ENCODE measurements around the gene TBC1D10A. TPM values are rescaled to one million over a fixed set of nuclear protein-coding genes. Genes with fewer than 3 reads are reported as not detected.

Gene TBC1D10A
- polyA plus RNA-seq, 1 donor = 16.9 TPM

GRCh38 chr22:30275625-30276024 is 51.1 kb downstream of the TBC1D10A start:
- Histone ChIP-seq H3K4me3 (ENCODE audit: low read length) (no peak overlapping the region), H3K36me3 (ENCODE audit: control insufficient read depth, insufficient read depth, low read length) (no peaks in the 10 kb centered on the region), H3K27ac (ENCODE audit: low read length) (no peak overlapping the region), H3K9me3 (ENCODE audit: control insufficient read depth, low read depth, low read length) (no peaks in the 10 kb centered on the region), H3K27me3 (ENCODE audit: control insufficient read depth, insufficient read depth, low read length) (no peaks in the 10 kb centered on the region), H3K4me1 (ENCODE audit: control insufficient read depth, insufficient read depth, low read length) (peaks cover 28% of the 10 kb centered on the region)
- DNase-seq = peak; percentile 77 to 87
- no CpG with 5 or more reads among the region's 8 CpGs for WGBS (ENCODE audit: insufficient coverage, low lambda C conversion rate)

GRCh38 chr22:30274437-30274812 is 52.3 kb downstream of the TBC1D10A start:
- Histone ChIP-seq H3K4me3 (ENCODE audit: low read length) (no peak overlapping the region), H3K27me3 (ENCODE audit: control insufficient read depth, insufficient read depth, low read length) (no peaks in the 10 kb centered on the region), H3K4me1 (ENCODE audit: control insufficient read depth, insufficient read depth, low read length) (peaks cover 28% of the 10 kb centered on the region), H3K36me3 (ENCODE audit: control insufficient read depth, insufficient read depth, low read length) (no peaks in the 10 kb centered on the region), H3K9me3 (ENCODE audit: control insufficient read depth, low read depth, low read length) (no peaks in the 10 kb centered on the region), H3K27ac (ENCODE audit: low read length) (no peak overlapping the region)
- DNase-seq = no peak
- WGBS (ENCODE audit: insufficient coverage, low lambda C conversion rate) = no CpG with 5 or more reads among the region's 9 CpGs

- H3K36me3 ChIP-seq (ENCODE audit: control insufficient read depth, insufficient read depth, low read length) = no peaks in the 10 kb centered on the region
- H3K9me3 ChIP-seq (ENCODE audit: control insufficient read depth, low read depth, low read length) = no peaks in the 10 kb centered on the region
- DNase-seq = no peak
- WGBS (ENCODE audit: insufficient coverage, low lambda C conversion rate) = no CpG with 5 or more reads among the region's 10 CpGs
- peaks cover 23% of the 10 kb centered on the region for H3K4me1 ChIP-seq (ENCODE audit: control insufficient read depth, insufficient read depth, low read length)
- no peaks in the 10 kb centered on the region for H3K27me3 ChIP-seq (ENCODE audit: control insufficient read depth, insufficient read depth, low read length)
- H3K27ac ChIP-seq (ENCODE audit: low read length) = no peak overlapping the region
- no peak overlapping the region for H3K4me3 ChIP-seq (ENCODE audit: low read length)
These were observed 52.9 kb downstream of the TBC1D10A start for GRCh38 chr22:30273711-30274436.

GRCh38 chr22:30272781-30273601 is 53.8 kb downstream of the TBC1D10A start:
- DNase-seq = no peak
- WGBS (ENCODE audit: insufficient coverage, low lambda C conversion rate) = 100% methylated on average over 2 of the region's 16 CpGs
- Histone ChIP-seq H3K27ac (ENCODE audit: low read length) (no peak overlapping the region), H3K36me3 (ENCODE audit: control insufficient read depth, insufficient read depth, low read length) (no peaks in the 10 kb centered on the region), H3K27me3 (ENCODE audit: control insufficient read depth, insufficient read depth, low read length) (no peaks in the 10 kb centered on the region), H3K4me3 (ENCODE audit: low read length) (no peak overlapping the region), H3K4me1 (ENCODE audit: control insufficient read depth, insufficient read depth, low read length) (peaks cover 16% of the 10 kb centered on the region), H3K9me3 (ENCODE audit: control insufficient read depth, low read depth, low read length) (no peaks in the 10 kb centered on the region)

- no CpG with 5 or more reads among the region's 16 CpGs for WGBS (ENCODE audit: insufficient coverage, low lambda C conversion rate)
- H3K27ac ChIP-seq (ENCODE audit: low read length) = no peak overlapping the region
- no peaks in the 10 kb centered on the region for H3K36me3 ChIP-seq (ENCODE audit: control insufficient read depth, insufficient read depth, low read length)
- no peaks in the 10 kb centered on the region for H3K27me3 ChIP-seq (ENCODE audit: control insufficient read depth, insufficient read depth, low read length)
- peaks cover 10% of the 10 kb centered on the region for H3K4me1 ChIP-seq (ENCODE audit: control insufficient read depth, insufficient read depth, low read length)
- H3K4me3 ChIP-seq (ENCODE audit: low read length) = no peak overlapping the region
- H3K9me3 ChIP-seq (ENCODE audit: control insufficient read depth, low read depth, low read length) = no peaks in the 10 kb centered on the region
- DNase-seq = no peak
These were observed 55.9 kb downstream of the TBC1D10A start for GRCh38 chr22:30270832-30271231.

- Histone ChIP-seq H3K9me3 (ENCODE audit: control insufficient read depth, low read depth, low read length) (no peaks in the 10 kb centered on the region), H3K4me1 (ENCODE audit: control insufficient read depth, insufficient read depth, low read length) (peaks cover 9% of the 10 kb centered on the region), H3K4me3 (ENCODE audit: low read length) (no peak overlapping the region), H3K27me3 (ENCODE audit: control insufficient read depth, insufficient read depth, low read length) (no peaks in the 10 kb centered on the region), H3K36me3 (ENCODE audit: control insufficient read depth, insufficient read depth, low read length) (no peaks in the 10 kb centered on the region), H3K27ac (ENCODE audit: low read length) (no peak overlapping the region)
- WGBS (ENCODE audit: insufficient coverage, low lambda C conversion rate) = 100% methylated on average over 1 of the region's 8 CpGs
- no peak for DNase-seq
These were observed 58.4 kb downstream of the TBC1D10A start for GRCh38 chr22:30268331-30268730.

GRCh38 chr22:30267382-30268302 is 59.1 kb downstream of the TBC1D10A start:
- H3K36me3 ChIP-seq (ENCODE audit: control insufficient read depth, insufficient read depth, low read length) = no peaks in the 10 kb centered on the region
- H3K27me3 ChIP-seq (ENCODE audit: control insufficient read depth, insufficient read depth, low read length) = no peaks in the 10 kb centered on the region
- DNase-seq = no peak
- no peaks in the 10 kb centered on the region for H3K9me3 ChIP-seq (ENCODE audit: control insufficient read depth, low read depth, low read length)
- H3K27ac ChIP-seq (ENCODE audit: low read length) = no peak overlapping the region
- H3K4me1 ChIP-seq (ENCODE audit: control insufficient read depth, insufficient read depth, low read length) = peaks cover 9% of the 10 kb centered on the region
- no CpG with 5 or more reads among the region's 14 CpGs for WGBS (ENCODE audit: insufficient coverage, low lambda C conversion rate)
- no peak overlapping the region for H3K4me3 ChIP-seq (ENCODE audit: low read length)

- H3K27me3 ChIP-seq (ENCODE audit: control insufficient read depth, insufficient read depth, low read length) = no peaks in the 10 kb centered on the region
- H3K9me3 ChIP-seq (ENCODE audit: control insufficient read depth, low read depth, low read length) = no peaks in the 10 kb centered on the region
- H3K4me3 ChIP-seq (ENCODE audit: low read length) = no peak within 1 kb of the TSS
- no peaks in the 10 kb centered on the region for H3K36me3 ChIP-seq (ENCODE audit: control insufficient read depth, insufficient read depth, low read length)
- 90% methylated on average over 2 of the region's 35 CpGs for WGBS (ENCODE audit: insufficient coverage, low lambda C conversion rate)
- H3K27ac ChIP-seq (ENCODE audit: low read length) = no peak within 1 kb of the TSS
- H3K4me1 ChIP-seq (ENCODE audit: control insufficient read depth, insufficient read depth, low read length) = peaks cover 9% of the 10 kb centered on the region
- DNase-seq = no peak
These were observed 60.0 kb downstream of the TBC1D10A start, which contains the start of gene OSM for GRCh38 chr22:30266445-30267381. OSM (minus strand) TSS chr22:30266851; CDS start chr22:30266799, 52 bp downstream.

- peaks cover 9% of the 10 kb centered on the region for H3K4me1 ChIP-seq (ENCODE audit: control insufficient read depth, insufficient read depth, low read length)
- no peaks in the 10 kb centered on the region for H3K27me3 ChIP-seq (ENCODE audit: control insufficient read depth, insufficient read depth, low read length)
- no peaks in the 10 kb centered on the region for H3K9me3 ChIP-seq (ENCODE audit: control insufficient read depth, low read depth, low read length)
- DNase-seq = peak in 1 of 2 donors; percentile 65
- H3K27ac ChIP-seq (ENCODE audit: low read length) = no peak overlapping the region
- no CpG with 5 or more reads among the region's 24 CpGs for WGBS (ENCODE audit: insufficient coverage, low lambda C conversion rate)
- H3K4me3 ChIP-seq (ENCODE audit: low read length) = no peak overlapping the region
- H3K36me3 ChIP-seq (ENCODE audit: control insufficient read depth, insufficient read depth, low read length) = no peaks in the 10 kb centered on the region
These were observed 60.8 kb downstream of the TBC1D10A start for GRCh38 chr22:30265823-30266444.
